ENCODE data around the gene NRCAM. TPM values are rescaled to one million over a fixed set of nuclear protein-coding genes. Genes with fewer than 3 reads are reported as not detected.

Gene NRCAM
- total RNA-seq, 1 donor from 2014 or later = 0.53 TPM

- TF ChIP-seq CTCF (IDR thresholded peaks at IDR 0.05) = no peak
- no peaks in the 10 kb centered on the region for H3K27me3 ChIP-seq
- no peaks in the 10 kb centered on the region for H3K36me3 ChIP-seq
- H3K9me3 ChIP-seq = no peaks in the 10 kb centered on the region
- H3K27ac ChIP-seq = no peak overlapping the region
- no peaks in the 10 kb centered on the region for H3K4me1 ChIP-seq
- no peak overlapping the region for H3K4me3 ChIP-seq
- intact Hi-C loops (cut with DNase I) = no loop called here
- no peak for DNase-seq (ENCODE audit: low spot score in 2 of 2)
These were observed 337.3 kb downstream of the NRCAM start for GRCh38 chr7:108118959-108119358.

- H3K27me3 ChIP-seq = no peaks in the 10 kb centered on the region
- TF ChIP-seq CTCF (IDR thresholded peaks at IDR 0.05) = no peak
- no peak overlapping the region for H3K4me3 ChIP-seq
- intact Hi-C loops (cut with DNase I) = no loop called here
- H3K4me1 ChIP-seq = no peaks in the 10 kb centered on the region
- H3K36me3 ChIP-seq = no peaks in the 10 kb centered on the region
- H3K9me3 ChIP-seq = no peaks in the 10 kb centered on the region
- DNase-seq (ENCODE audit: low spot score in 2 of 2) = no peak
- H3K27ac ChIP-seq = no peak overlapping the region
These were observed 342.0 kb downstream of the NRCAM start for GRCh38 chr7:108114117-108114841.

GRCh38 chr7:108112683-108113082 is 343.6 kb downstream of the NRCAM start:
- DNase-seq (ENCODE audit: low spot score in 2 of 2) = no peak
- intact Hi-C loops (cut with DNase I) = no loop called here
- TF ChIP-seq CTCF (IDR thresholded peaks at IDR 0.05) = no peak
- no peaks in the 10 kb centered on the region for H3K4me1 ChIP-seq
- H3K27me3 ChIP-seq = no peaks in the 10 kb centered on the region
- no peaks in the 10 kb centered on the region for H3K36me3 ChIP-seq
- no peak overlapping the region for H3K4me3 ChIP-seq
- H3K9me3 ChIP-seq = no peaks in the 10 kb centered on the region
- H3K27ac ChIP-seq = no peak overlapping the region

- TF ChIP-seq CTCF (IDR thresholded peaks at IDR 0.05) = no peak
- Histone ChIP-seq H3K27ac (no peak overlapping the region), H3K36me3 (no peaks in the 10 kb centered on the region), H3K4me1 (no peaks in the 10 kb centered on the region), H3K27me3 (no peaks in the 10 kb centered on the region), H3K4me3 (no peak overlapping the region), H3K9me3 (no peaks in the 10 kb centered on the region)
- no peak for DNase-seq (ENCODE audit: low spot score in 2 of 2)
- intact Hi-C loops (cut with DNase I) = no loop called here
These were observed 346.9 kb downstream of the NRCAM start for GRCh38 chr7:108109221-108109908.

- Histone ChIP-seq H3K4me3 (no peak overlapping the region), H3K4me1 (no peaks in the 10 kb centered on the region), H3K36me3 (no peaks in the 10 kb centered on the region), H3K9me3 (no peaks in the 10 kb centered on the region), H3K27me3 (no peaks in the 10 kb centered on the region), H3K27ac (no peak overlapping the region)
- intact Hi-C loops (cut with DNase I) = no loop called here
- TF ChIP-seq CTCF (IDR thresholded peaks at IDR 0.05) = no peak
- no peak for DNase-seq (ENCODE audit: low spot score in 2 of 2)
These were observed 348.1 kb downstream of the NRCAM start for GRCh38 chr7:108108131-108108530.

All from ascending aorta (tissue), 2 donors.